ENCODE data around the gene VSX1. TPM values are rescaled to one million over a fixed set of nuclear protein-coding genes. Genes with fewer than 3 reads are reported as not detected.

The VSX1 gene
- total and polyA plus RNA-seq, 9 of the 15 experiments (the other 6 are each of a cell fraction or from before 2014, with no cell fraction given), result not detected

GRCh38 chr20:25097498-25097897 is 15.6 kb upstream of the VSX1 start:
- Histone ChIP-seq H3K4me3 (no peak overlapping the region), H4K20me1 (replicated peaks; ENCODE audit: control insufficient read depth, insufficient read depth, low read length) (no peaks in the 10 kb centered on the region; the same call in 1 of the 2 replicates), H3K4me2 (ENCODE audit: insufficient read depth, low read length) (no peak overlapping the region), H3K4me1 (replicated peaks in 1 of 2; ENCODE audit: control insufficient read depth in 2 of 2, insufficient read depth in 2 of 2, low read length in 2 of 2) (no peaks in the 10 kb centered on the region), H3K9me3 (replicated peaks; ENCODE audit: control insufficient read depth, insufficient read depth, low read depth, low read length) (no peaks in the 10 kb centered on the region), H2AFZ (ENCODE audit: low read depth, low read length) (no peak overlapping the region), H3K79me2 (ENCODE audit: control insufficient read depth, insufficient read depth, low read length) (no peaks in the 10 kb centered on the region), H3K36me3 (ENCODE audit: control insufficient read depth, insufficient read depth, low read length) (no peaks in the 10 kb centered on the region), H3K27ac (ENCODE audit: extremely low read depth, low read depth, low read length) (no peak overlapping the region), H3K27me3 (ENCODE audit: control insufficient read depth in 2 of 2, insufficient read depth in 2 of 2, low read length in 2 of 2) (no peaks in the 10 kb centered on the region), H3K9me1 (ENCODE audit: control insufficient read depth, insufficient read depth, low read length) (no peaks in the 10 kb centered on the region), H3K9ac (ENCODE audit: insufficient read depth in 1 of 2, low read depth in 2 of 2, low read length in 2 of 2) (no peak overlapping the region)
- in situ Hi-C loops (cut with MboI) (no loop called here), intact Hi-C loops (cut with micrococcal nuclease) (no loop called here)
- ChIA-PET CTCF (ENCODE audit: low intra/inter-chr PET ratio) (no interaction called here), POLR2A (no interaction called here)
- 0% methylated on average over 2 of the region's 2 CpGs for whole genome bisulfite sequencing (ENCODE audit: insufficient coverage, low coverage, missing lambda C conversion rate)
- BruUV-seq (replicated peaks), result no TSS peak
- FAIRE-seq (no peak), ATAC-seq (no peak), DNase-seq (ENCODE audit: extremely low read depth in 1 of 4, low spot score in 3 of 4) (no peak)
- no peak for TF ChIP-seq ZBTB40 (IDR thresholded peaks at IDR 0.05)
- no peak for TF ChIP-seq ZBTB40 (CRISPR knock-in tag; IDR thresholded peaks at IDR 0.05)
- TF ChIP-seq CAMTA2 (CRISPR knock-in tag; conservative IDR thresholded peaks at IDR 0.05), result no peak
- no peak for TF ChIP-seq SIX5 (IDR thresholded peaks at IDR 0.05; ENCODE audit: borderline replicate concordance in 1 of 2, insufficient read depth in 1 of 2, low read depth in 1 of 2, low read length in 2 of 2)
- TF ChIP-seq ZNF277 (CRISPR knock-in tag; IDR thresholded peaks at IDR 0.05; ENCODE audit: borderline replicate concordance), result no peak
- TF ChIP-seq SRSF1 (IDR thresholded peaks at IDR 0.05; ENCODE audit: low read depth, low read length), result no peak
- TF ChIP-seq SFPQ (IDR thresholded peaks at IDR 0.05; ENCODE audit: low read depth, low read length), result no peak
- no peak for TF ChIP-seq GATAD2A (IDR thresholded peaks at IDR 0.05)
- TF ChIP-seq ZNF707 (CRISPR knock-in tag; conservative IDR thresholded peaks at IDR 0.05), result no peak
- TF ChIP-seq EHMT2 (IDR thresholded peaks at IDR 0.05), result no peak

All from K562 (cell line).